Panc1 (cell line): ENCODE results near the gene AADACL2. TPM values are rescaled to one million over a fixed set of nuclear protein-coding genes. Genes with fewer than 3 reads are reported as not detected.

Source experiments
- ATAC-seq: fragments of 200-7000 bp; cut with Tn5 transposase; 2 replicates; pipeline ENCODE4 v1.9.1; 2020; ENCODE audit warnings: mild to moderate bottlenecking, moderate library complexity
- BruUV-seq: library from RNA; stranded (reverse); fragments of 400-500 nt; replicated peaks from 2 replicates; lab custom pipeline; 2021; lab: Mats Ljungman, UMichigan
- CTCF ChIA-PET: fragments of 300-600 bp; sonication (Branson Sonifier 250); formaldehyde crosslinking; loops from one replicate; lab custom pipeline; 2022; ENCODE audit warnings: antibody characterized with exemption; lab: Charles Lee
- POLR2A ChIA-PET: fragments of 300-600 bp; sonication (Branson Sonifier 250); formaldehyde crosslinking; loops from one replicate; lab custom pipeline; 2022; ENCODE audit warnings: antibody characterized with exemption; lab: Charles Lee
- DNase-seq: peaks from one replicate; pipeline ENCODE4 v3.0.0-alpha.2; 2010; ENCODE audit warnings: low read depth, low spot score
- H3K27ac ChIP-seq: 2 replicates; pipeline ENCODE4 v1.5.1; 2011; ENCODE audit warnings: mild to moderate bottlenecking, low read length, inconsistent platforms
- H3K27me3 ChIP-seq: fragments of 200-500 bp; sonication (Bioruptor generic); 2 replicates; pipeline ENCODE4 v1.6.0; 2014; ENCODE audit warnings: low read length, inconsistent platforms; ENCODE audit not compliant: control insufficient read depth, insufficient read depth
- H3K36me3 ChIP-seq: fragments of 200-500 bp; sonication (Bioruptor generic); 2 replicates; pipeline ENCODE4 v1.5.1; 2014; ENCODE audit warnings: inconsistent platforms, mild to moderate bottlenecking, low read length, moderate library complexity; ENCODE audit not compliant: control insufficient read depth, insufficient read depth
- H3K4me1 ChIP-seq: 2 replicates; pipeline ENCODE4 v1.5.1; 2011; ENCODE audit warnings: inconsistent platforms, mild to moderate bottlenecking, low read length, moderate library complexity; ENCODE audit not compliant: control insufficient read depth, insufficient read depth
- H3K4me3 ChIP-seq, 2 experiments: 2 replicates each; pipeline ENCODE4 v1.5.1; 2011 to 2012; ENCODE audit warnings: low read depth in 2 of 2, low read length in 2 of 2, mild to moderate bottlenecking in 2 of 2, inconsistent platforms in 1 of 2, moderate library complexity in 1 of 2
- H3K9me3 ChIP-seq: fragments of 200-500 bp; sonication (Bioruptor generic); 2 replicates; pipeline ENCODE4 v1.5.1; 2014; ENCODE audit warnings: low read depth, mild to moderate bottlenecking, inconsistent platforms, low read length, moderate library complexity; ENCODE audit not compliant: control insufficient read depth, insufficient read depth
- POLR2AphosphoS5 ChIP-seq: IDR thresholded peaks from 2 replicates; pipeline ENCODE4 v1.6.1; 2012; ENCODE audit warnings: mild to moderate bottlenecking, low read depth, low read length, moderate library complexity
- SIN3A ChIP-seq: IDR thresholded peaks from 2 replicates; pipeline ENCODE4 v1.6.1; 2012; ENCODE audit warnings: low read depth, mild to moderate bottlenecking, low read length, moderate library complexity, borderline replicate concordance; ENCODE audit not compliant: insufficient read depth
- TCF7L2 ChIP-seq: IDR thresholded peaks from 2 replicates; pipeline ENCODE4 v1.6.1; 2011; ENCODE audit warnings: mild to moderate bottlenecking, low read depth, low read length, inconsistent platforms
- in situ Hi-C: cut with HindIII; loops from 2 replicates; pipeline ENCODE4 v1.10.0; 2016; ENCODE audit warnings: low sequenced_read_pairs, low pct_unique_long_range_greater_than_20kb
- intact Hi-C: fragments of 100-400 bp; cut with micrococcal nuclease; formaldehyde crosslinking; loops from one replicate; pipeline ENCODE4 v1.10.0; 2022; ENCODE audit not compliant: unreplicated experiment
- total RNA-seq: library from RNA; stranded (reverse); gene quantifications from one replicate; pipeline ENCODE4 v1.2.1, GENCODE V29; 2021; ENCODE audit not compliant: unreplicated experiment
- TF ChIP-seq, protein P1 (sequence below), 2 experiments: IDR thresholded peaks; 2 replicates each; pipeline ENCODE4 v1.6.1; 2011 to 2012; ENCODE audit warnings: low read depth in 2 of 2, control low read depth in 1 of 2, low read length in 1 of 2, mild to moderate bottlenecking in 1 of 2, moderate library complexity in 1 of 2; ENCODE audit not compliant: insufficient read depth in 1 of 2
- TF ChIP-seq, protein P2 (sequence below): fragments of 450-650 bp; IDR thresholded peaks from 2 replicates; pipeline ENCODE4 v1.5.1; 2017; ENCODE audit warnings: mild to moderate bottlenecking

Gene AADACL2
- total RNA-seq, 1 experiment from 2014 or later: not detected

GRCh38 chr3:151732861-151733260 lies 866 bp upstream of the AADACL2 start:
- no peaks in the 10 kb centered on the region for H3K27me3 ChIP-seq
- DNase-seq (no peak), ATAC-seq (no peak)
- no peaks in the 10 kb centered on the region for H3K36me3 ChIP-seq
- H3K4me1 ChIP-seq: no peaks in the 10 kb centered on the region
- no peaks in the 10 kb centered on the region for H3K9me3 ChIP-seq
- H3K27ac ChIP-seq: no peak overlapping the region
- TF ChIP-seq TCF7L2: no peak
- TF ChIP-seq, protein P1, sequence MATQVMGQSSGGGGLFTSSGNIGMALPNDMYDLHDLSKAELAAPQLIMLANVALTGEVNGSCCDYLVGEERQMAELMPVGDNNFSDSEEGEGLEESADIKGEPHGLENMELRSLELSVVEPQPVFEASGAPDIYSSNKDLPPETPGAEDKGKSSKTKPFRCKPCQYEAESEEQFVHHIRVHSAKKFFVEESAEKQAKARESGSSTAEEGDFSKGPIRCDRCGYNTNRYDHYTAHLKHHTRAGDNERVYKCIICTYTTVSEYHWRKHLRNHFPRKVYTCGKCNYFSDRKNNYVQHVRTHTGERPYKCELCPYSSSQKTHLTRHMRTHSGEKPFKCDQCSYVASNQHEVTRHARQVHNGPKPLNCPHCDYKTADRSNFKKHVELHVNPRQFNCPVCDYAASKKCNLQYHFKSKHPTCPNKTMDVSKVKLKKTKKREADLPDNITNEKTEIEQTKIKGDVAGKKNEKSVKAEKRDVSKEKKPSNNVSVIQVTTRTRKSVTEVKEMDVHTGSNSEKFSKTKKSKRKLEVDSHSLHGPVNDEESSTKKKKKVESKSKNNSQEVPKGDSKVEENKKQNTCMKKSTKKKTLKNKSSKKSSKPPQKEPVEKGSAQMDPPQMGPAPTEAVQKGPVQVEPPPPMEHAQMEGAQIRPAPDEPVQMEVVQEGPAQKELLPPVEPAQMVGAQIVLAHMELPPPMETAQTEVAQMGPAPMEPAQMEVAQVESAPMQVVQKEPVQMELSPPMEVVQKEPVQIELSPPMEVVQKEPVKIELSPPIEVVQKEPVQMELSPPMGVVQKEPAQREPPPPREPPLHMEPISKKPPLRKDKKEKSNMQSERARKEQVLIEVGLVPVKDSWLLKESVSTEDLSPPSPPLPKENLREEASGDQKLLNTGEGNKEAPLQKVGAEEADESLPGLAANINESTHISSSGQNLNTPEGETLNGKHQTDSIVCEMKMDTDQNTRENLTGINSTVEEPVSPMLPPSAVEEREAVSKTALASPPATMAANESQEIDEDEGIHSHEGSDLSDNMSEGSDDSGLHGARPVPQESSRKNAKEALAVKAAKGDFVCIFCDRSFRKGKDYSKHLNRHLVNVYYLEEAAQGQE (IDR thresholded peaks at IDR 0.05; ENCODE audit: insufficient read depth in 1 of 2, low read depth in 2 of 2, low read length in 1 of 2): no peak
- TF ChIP-seq POLR2AphosphoS5: no peak
- TF ChIP-seq, protein P2, sequence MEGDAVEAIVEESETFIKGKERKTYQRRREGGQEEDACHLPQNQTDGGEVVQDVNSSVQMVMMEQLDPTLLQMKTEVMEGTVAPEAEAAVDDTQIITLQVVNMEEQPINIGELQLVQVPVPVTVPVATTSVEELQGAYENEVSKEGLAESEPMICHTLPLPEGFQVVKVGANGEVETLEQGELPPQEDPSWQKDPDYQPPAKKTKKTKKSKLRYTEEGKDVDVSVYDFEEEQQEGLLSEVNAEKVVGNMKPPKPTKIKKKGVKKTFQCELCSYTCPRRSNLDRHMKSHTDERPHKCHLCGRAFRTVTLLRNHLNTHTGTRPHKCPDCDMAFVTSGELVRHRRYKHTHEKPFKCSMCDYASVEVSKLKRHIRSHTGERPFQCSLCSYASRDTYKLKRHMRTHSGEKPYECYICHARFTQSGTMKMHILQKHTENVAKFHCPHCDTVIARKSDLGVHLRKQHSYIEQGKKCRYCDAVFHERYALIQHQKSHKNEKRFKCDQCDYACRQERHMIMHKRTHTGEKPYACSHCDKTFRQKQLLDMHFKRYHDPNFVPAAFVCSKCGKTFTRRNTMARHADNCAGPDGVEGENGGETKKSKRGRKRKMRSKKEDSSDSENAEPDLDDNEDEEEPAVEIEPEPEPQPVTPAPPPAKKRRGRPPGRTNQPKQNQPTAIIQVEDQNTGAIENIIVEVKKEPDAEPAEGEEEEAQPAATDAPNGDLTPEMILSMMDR: no peak
- no peak for TF ChIP-seq SIN3A
- no TSS peak for BruUV-seq
- H3K4me3 ChIP-seq: no peak overlapping the region
- in situ Hi-C loops (no loop called here), intact Hi-C loops (no loop called here)
- POLR2A ChIA-PET: no interaction called here
- CTCF ChIA-PET: interaction anchor here (0.6 kb wide), 1 partner anchor 1039 kb away, joined by 6 read pairs; no protein-coding TSS in a partner anchor

- DNase-seq (no peak), ATAC-seq (no peak)
- Histone ChIP-seq H3K4me1 (no peaks in the 10 kb centered on the region), H3K36me3 (no peaks in the 10 kb centered on the region), H3K27ac (no peak overlapping the region), H3K9me3 (no peaks in the 10 kb centered on the region), H3K4me3 (no peak overlapping the region), H3K27me3 (no peaks in the 10 kb centered on the region)
- in situ Hi-C loops: no loop called here
- TF ChIP-seq, protein P2: no peak
- TF ChIP-seq, protein P1 (IDR thresholded peaks at IDR 0.05; ENCODE audit: insufficient read depth in 1 of 2, low read depth in 2 of 2, low read length in 1 of 2): no peak
- TF ChIP-seq TCF7L2: no peak
- no peak for TF ChIP-seq POLR2AphosphoS5
- TF ChIP-seq SIN3A: no peak
- CTCF ChIA-PET: no interaction called here
- intact Hi-C loops: no loop called here
- POLR2A ChIA-PET: no interaction called here
- BruUV-seq: no TSS peak
These were observed 6.9 kb downstream of the AADACL2 start for GRCh38 chr3:151740581-151740980.
